OCI-LY7 (cell line): ENCODE data around the gene FAM171A1. TPM values are rescaled to one million over a fixed set of nuclear protein-coding genes. Genes with fewer than 3 reads are reported as not detected.

Source experiments
- BruUV-seq: library from RNA; stranded (reverse); fragments of 400-500 nt; replicated peaks from 2 replicates; lab custom pipeline; 2021; lab: Mats Ljungman, UMichigan
- CTCF ChIA-PET: fragments of 300-600 bp; sonication (Branson Sonifier 250); formaldehyde crosslinking; loops from one replicate; lab custom pipeline; 2022; ENCODE audit warnings: antibody characterized with exemption; ENCODE audit not compliant: unreplicated experiment; lab: Charles Lee
- POLR2A ChIA-PET: fragments of 300-600 bp; sonication (Branson Sonifier 250); formaldehyde crosslinking; loops from one replicate; lab custom pipeline; 2022; ENCODE audit warnings: antibody characterized with exemption; lab: Charles Lee
- DNase-seq: peaks from one replicate; pipeline ENCODE4 v3.0.0-alpha.2; 2015; ENCODE audit warnings: low spot score
- H2AFZ ChIP-seq: fragments of 200-600 bp; sonication (generic), shearing (Covaris generic); 2 replicates; pipeline ENCODE4 v1.6.1; 2014; ENCODE audit warnings: mild to moderate bottlenecking, antibody characterized with exemption, low read length, moderate library complexity
- H3K27ac ChIP-seq: fragments of 200-600 bp; sonication (generic); 2 replicates; pipeline ENCODE4 v1.5.1; 2014; ENCODE audit warnings: mixed run types, low read depth, mild to moderate bottlenecking, moderate library complexity, low read length, inconsistent platforms; ENCODE audit not compliant: poor library complexity, severe bottlenecking
- H3K36me3 ChIP-seq: fragments of 200-600 bp; sonication (generic); 2 replicates; pipeline ENCODE4 v1.6.1; 2014; ENCODE audit warnings: mild to moderate bottlenecking, antibody characterized with exemption, low read length, moderate library complexity, mixed read lengths; ENCODE audit not compliant: insufficient read depth
- H3K4me1 ChIP-seq: fragments of 200-600 bp; sonication (generic); 2 replicates; pipeline ENCODE4 v1.5.1; 2014; ENCODE audit warnings: mild to moderate bottlenecking, low read length; ENCODE audit not compliant: insufficient read depth, poor library complexity, severe bottlenecking
- H3K4me2 ChIP-seq: fragments of 200-600 bp; sonication (generic); 2 replicates; pipeline ENCODE4 v1.6.1; 2014; ENCODE audit warnings: mild to moderate bottlenecking, low read length
- H3K4me3 ChIP-seq: fragments of 200-600 bp; sonication (generic); 2 replicates; pipeline ENCODE4 v1.5.1; 2014; ENCODE audit warnings: mild to moderate bottlenecking, low read depth, low read length; ENCODE audit not compliant: poor library complexity, severe bottlenecking
- H3K79me2 ChIP-seq: fragments of 200-600 bp; sonication (generic); 2 replicates; pipeline ENCODE4 v1.6.1; 2016; ENCODE audit warnings: low read depth, mild to moderate bottlenecking, low read length, moderate library complexity, mixed read lengths; ENCODE audit not compliant: insufficient read depth
- H3K9me2 ChIP-seq: fragments of 200-600 bp; sonication (generic); 2 replicates; pipeline ENCODE4 v1.6.1; 2016; ENCODE audit warnings: mild to moderate bottlenecking, low read length, mixed read lengths; ENCODE audit not compliant: insufficient read depth
- H3K9me3 ChIP-seq: fragments of 200-600 bp; sonication (generic); 2 replicates; pipeline ENCODE4 v1.6.1; 2014; ENCODE audit warnings: mild to moderate bottlenecking, mixed run types, low read length, mixed read lengths
- H4K20me1 ChIP-seq: fragments of 200-600 bp; sonication (generic); 2 replicates; pipeline ENCODE4 v1.6.1; 2014; ENCODE audit warnings: mild to moderate bottlenecking, antibody characterized with exemption, low read length, moderate library complexity, mixed read lengths; ENCODE audit not compliant: insufficient read depth
- CTCF ChIP-seq: fragments of 200-600 bp; sonication (generic); conservative IDR thresholded peaks from 2 replicates; pipeline ENCODE4 v1.5.1; 2014; ENCODE audit warnings: mild to moderate bottlenecking, antibody characterized with exemption, low read length, moderate library complexity, mixed read lengths
- EZH2phosphoT487 ChIP-seq: fragments of 200-600 bp; sonication (generic); IDR thresholded peaks from 2 replicates; pipeline ENCODE4 v1.6.1; 2018; ENCODE audit warnings: low read depth, borderline replicate concordance, mild to moderate bottlenecking, mixed run types, antibody characterized with exemption, low read length, moderate library complexity, mixed read lengths
- intact Hi-C: fragments of 100-400 bp; cut with micrococcal nuclease; formaldehyde crosslinking; loops from one replicate; pipeline ENCODE4 v1.10.0; 2022; ENCODE audit not compliant: unreplicated experiment
- total RNA-seq, 2 experiments: library from RNA; depleted of rRNA in 1 of 2; stranded (reverse); fragments of >200 nt in 1 of 2; shearing (Covaris generic) in 1 of 2; gene quantifications; 2 replicates each; pipeline ENCODE4 v1.2.3, GENCODE V29; 2014 to 2022

The FAM171A1 gene
- total RNA-seq, 2 experiments from 2014 or later, result not detected

DNA sequence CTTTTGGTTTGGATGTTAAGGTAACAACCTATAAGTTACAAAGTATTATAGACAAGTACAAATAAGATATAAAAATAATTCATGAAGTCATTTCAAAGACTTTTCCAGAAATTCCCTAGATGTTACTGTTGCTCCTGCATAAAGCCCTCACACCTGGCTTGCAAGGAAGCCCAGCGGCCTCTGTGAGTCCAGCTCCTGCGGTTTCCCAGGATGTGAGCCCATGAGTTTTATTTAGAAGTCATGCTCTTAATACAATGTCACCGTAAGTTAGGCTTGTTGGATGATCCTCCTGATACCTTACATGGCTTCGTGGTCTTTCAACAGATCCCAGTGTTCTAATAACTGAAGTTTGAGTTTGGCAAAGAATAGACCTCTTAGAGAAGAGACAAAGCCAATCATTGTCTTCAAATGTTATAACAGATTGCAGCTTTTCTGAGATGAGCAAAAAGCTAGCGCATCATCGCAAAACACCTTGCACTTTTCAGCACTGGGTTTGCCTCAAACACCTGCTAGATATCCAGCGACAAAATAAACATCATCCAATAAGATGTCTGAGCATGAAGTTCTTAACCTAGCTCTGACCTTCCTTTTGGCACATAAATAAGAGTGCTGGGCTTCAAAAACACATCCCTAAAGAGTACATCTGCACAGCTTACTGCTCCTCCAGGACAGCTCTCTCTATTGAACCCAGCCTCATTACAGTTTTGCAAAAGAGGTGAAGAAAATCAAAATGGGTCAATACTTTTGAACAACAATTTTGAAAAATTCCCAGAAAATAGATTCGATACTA, 3.6 kb downstream of the FAM171A1 start:
- no peaks in the 10 kb centered on the region for H3K36me3 ChIP-seq
- no peaks in the 10 kb centered on the region for H4K20me1 ChIP-seq
- ChIA-PET POLR2A (no interaction called here), CTCF (no interaction called here)
- H3K9me3 ChIP-seq, result no peaks in the 10 kb centered on the region
- DNase-seq, result no peak
- no peaks in the 10 kb centered on the region for H3K9me2 ChIP-seq
- intact Hi-C loops, result no loop called here
- H3K4me1 ChIP-seq, result no peaks in the 10 kb centered on the region
- no TSS peak for BruUV-seq
- no peak overlapping the region for H3K27ac ChIP-seq
- H3K4me3 ChIP-seq, result no peak overlapping the region
- no peak overlapping the region for H3K4me2 ChIP-seq
- TF ChIP-seq EZH2phosphoT487 (no peak), CTCF (no peak)
- H3K79me2 ChIP-seq, result no peaks in the 10 kb centered on the region
- H2AFZ ChIP-seq, result no peak overlapping the region

DNA sequence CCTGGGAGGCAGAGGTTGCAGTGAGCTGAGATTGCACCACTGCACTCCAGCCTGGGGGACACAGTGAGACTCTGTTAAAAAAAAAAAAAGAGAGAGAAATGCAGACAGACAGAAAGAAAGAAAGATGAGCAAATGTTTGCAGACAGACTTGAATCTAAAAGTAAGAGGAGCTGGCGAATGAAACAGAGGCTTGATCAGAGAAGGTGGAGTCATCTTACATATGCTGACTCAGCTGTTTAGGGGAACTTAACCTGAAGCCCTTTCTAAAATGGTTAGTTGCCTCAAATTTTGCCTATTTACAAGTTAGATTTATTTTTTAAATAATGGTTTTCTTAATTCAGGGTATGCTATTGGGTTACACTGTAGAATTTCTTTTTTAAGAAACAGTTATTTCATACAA, 5.4 kb downstream of the FAM171A1 start:
- Histone ChIP-seq H3K4me3 (no peak overlapping the region), H3K4me1 (no peaks in the 10 kb centered on the region), H3K36me3 (no peaks in the 10 kb centered on the region), H3K27ac (no peak overlapping the region), H3K9me2 (no peaks in the 10 kb centered on the region), H2AFZ (no peak overlapping the region), H3K4me2 (no peak overlapping the region), H3K79me2 (no peaks in the 10 kb centered on the region), H3K9me3 (no peaks in the 10 kb centered on the region), H4K20me1 (no peaks in the 10 kb centered on the region)
- CTCF ChIA-PET, result no interaction called here
- no TSS peak for BruUV-seq
- TF ChIP-seq CTCF (no peak), EZH2phosphoT487 (no peak)
- intact Hi-C loops, result no loop called here
- POLR2A ChIA-PET, result interaction anchor here (0.5 to 0.6 kb wide), 2 partner anchors 10 to 339 kb away, joined by 3 to 4 read pairs; no protein-coding TSS in a partner anchor
- DNase-seq, result no peak

- intact Hi-C loops, result no loop called here
- POLR2A ChIA-PET, result interaction anchor here (0.6 to 0.7 kb wide), 2 partner anchors 12 to 32 kb away, joined by 3 to 4 read pairs; no protein-coding TSS in a partner anchor
- no peaks in the 10 kb centered on the region for H3K9me3 ChIP-seq
- no peaks in the 10 kb centered on the region for H4K20me1 ChIP-seq
- H2AFZ ChIP-seq, result no peak overlapping the region
- H3K79me2 ChIP-seq, result no peaks in the 10 kb centered on the region
- no peak for DNase-seq
- no TSS peak for BruUV-seq
- no peaks in the 10 kb centered on the region for H3K36me3 ChIP-seq
- H3K9me2 ChIP-seq, result no peaks in the 10 kb centered on the region
- H3K4me3 ChIP-seq, result no peak overlapping the region
- TF ChIP-seq EZH2phosphoT487, result no peak
- no peak for TF ChIP-seq CTCF
- no peak overlapping the region for H3K27ac ChIP-seq
- no peaks in the 10 kb centered on the region for H3K4me1 ChIP-seq
- CTCF ChIA-PET, result no interaction called here
- no peak overlapping the region for H3K4me2 ChIP-seq
Observed at GRCh38 chr10:15364001-15364400, 7.1 kb downstream of the FAM171A1 start.
